Measurements from ENCODE around the gene ELK3.
"Not testable (repeated sequence)": the region's sequence is repeated elsewhere in the genome, so short reads cannot be mapped to it uniquely, and the experiment has no call there.

ELK3 gene

DNA sequence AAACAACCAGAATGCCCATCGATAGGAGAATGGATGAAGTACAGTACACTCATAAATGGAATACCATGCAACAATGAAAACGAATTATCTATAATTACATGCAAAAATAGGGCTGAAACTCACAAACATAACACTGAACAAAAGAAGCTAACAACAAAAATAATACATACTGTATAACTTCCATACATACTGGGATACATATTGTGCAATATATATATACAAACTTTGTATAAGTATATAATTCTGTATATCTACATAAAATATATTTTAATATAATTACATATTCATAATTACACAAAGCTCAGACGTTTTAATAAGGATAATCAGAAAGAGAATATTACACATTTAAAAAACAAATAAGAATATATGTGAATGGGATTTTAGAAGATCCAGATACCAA, 115.9 kb downstream of the ELK3 start:
- no peak for DNase-seq (ENCODE audit: low read depth)

DNA sequence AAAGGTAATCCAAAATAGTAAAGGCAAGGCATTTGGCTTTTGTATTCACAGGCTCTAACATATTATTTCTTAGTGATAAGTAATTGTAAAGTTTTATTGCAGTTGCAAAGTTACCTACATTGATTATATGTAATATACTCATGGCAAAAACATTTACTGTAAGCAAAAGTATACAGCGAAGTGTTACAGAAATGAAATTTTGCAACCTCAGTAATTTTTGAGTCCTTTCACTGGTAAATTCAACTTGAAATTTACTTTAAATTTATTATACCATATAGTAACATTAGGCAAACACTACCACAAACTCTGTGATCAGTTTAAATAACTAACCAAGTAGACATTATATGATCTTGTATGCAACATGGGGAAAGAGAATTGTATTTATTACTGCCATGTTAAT, 117.0 kb downstream of the ELK3 start:
- no peak for DNase-seq (ENCODE audit: low read depth)

DNA sequence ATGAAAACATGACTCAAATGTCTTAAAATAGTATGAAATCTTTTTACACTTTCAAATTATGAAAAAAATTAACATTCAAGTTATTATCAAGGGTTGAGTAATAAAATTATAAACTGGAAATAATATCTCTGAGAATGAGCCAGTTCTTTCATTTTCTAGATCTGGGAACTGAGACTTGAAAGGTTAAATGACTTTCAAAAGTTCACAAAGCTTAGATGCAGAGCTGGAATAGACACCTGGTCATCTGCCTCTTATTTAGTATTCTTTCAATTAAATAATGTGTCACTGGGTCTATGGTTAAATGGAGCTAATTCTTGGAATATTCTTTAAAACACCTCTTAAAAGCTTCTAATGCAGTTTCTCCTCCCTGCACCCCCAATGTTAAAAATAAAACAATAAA, 119.4 kb downstream of the ELK3 start:
- no peak for DNase-seq (ENCODE audit: low read depth)

GRCh38 chr12:96314723-96315122, 120.5 kb downstream of the ELK3 start:
- no peak for DNase-seq (ENCODE audit: low read depth)

GRCh38 chr12:96315741-96316481, 121.7 kb downstream of the ELK3 start:
- DNase-seq (ENCODE audit: low read depth), result not testable (repeated sequence)

DNA sequence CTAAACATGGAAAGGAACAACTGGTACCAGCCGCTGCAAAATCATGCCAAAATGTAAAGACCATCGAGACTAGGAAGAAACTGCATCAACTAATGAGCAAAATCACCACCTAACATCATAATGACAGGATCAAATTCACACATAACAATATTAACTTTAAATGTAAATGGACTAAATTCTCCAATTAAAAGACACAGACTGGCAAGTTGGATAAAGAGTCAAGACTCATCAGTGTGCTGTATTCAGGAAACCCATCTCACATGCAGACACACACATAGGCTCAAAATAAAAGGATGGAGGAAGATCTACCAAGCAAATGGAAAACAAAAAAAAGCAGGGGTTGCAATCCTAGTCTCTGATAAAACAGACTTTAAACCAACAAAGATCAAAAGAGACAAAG, 123.6 kb downstream of the ELK3 start:
- not testable (repeated sequence) for DNase-seq (ENCODE audit: low read depth)
